Mucosa of descending colon (tissue), 3 donors: Measurements from ENCODE around the gene PTPRD. TPM values are rescaled to one million over a fixed set of nuclear protein-coding genes. Genes with fewer than 3 reads are reported as not detected.

Source experiments
- ATAC-seq: fragments of 200-7000 bp; cut with Tn5 transposase; one replicate; pipeline ENCODE4 v1.9.1; 2020; ENCODE audit warnings: mild to moderate bottlenecking, moderate library complexity
- DNase-seq, 3 donors: peaks; one replicate each; pipeline ENCODE4 v3.0.0-alpha.2; 2020
- H3K36me3 ChIP-seq: fragments of 200-600 bp; one replicate; pipeline ENCODE4 v1.8.0; 2021; ENCODE audit warnings: low read depth, mild to moderate bottlenecking
- H3K4me1 ChIP-seq: fragments of 200-600 bp; one replicate; pipeline ENCODE4 v1.8.0; 2021; ENCODE audit warnings: low read depth, mild to moderate bottlenecking
- H3K4me3 ChIP-seq: fragments of 200-600 bp; one replicate; pipeline ENCODE4 v1.8.0; 2021; ENCODE audit warnings: mild to moderate bottlenecking
- H3K9me3 ChIP-seq: fragments of 200-600 bp; one replicate; pipeline ENCODE4 v1.8.0; 2021; ENCODE audit warnings: mild to moderate bottlenecking
- intact Hi-C, 2 donors: fragments of 100-400 bp; cut with DNase I in 1 of 2; cut with micrococcal nuclease in 1 of 2; formaldehyde crosslinking; loops; one replicate each; pipeline versions ENCODE4 v1.11.0 to v1.11.1; 2022; cut with DNase I, micrococcal nuclease
- total RNA-seq, 3 donors: library from RNA; stranded (reverse); fragmentation: NEBNext Ultra II Directional in 2 of 3; extraction: Animal tissue kit (Norgen Biotek cat#: 25700) in 2 of 3; gene quantifications; one replicate each; pipeline versions ENCODE4 v1.2.1 to v1.2.4, GENCODE V29; 2021 to 2023
- TF ChIP-seq, protein P1 (sequence below): fragments of 200-600 bp; IDR thresholded peaks from one replicate; pipeline ENCODE4 v1.8.0; 2022; ENCODE audit warnings: antibody characterized with exemption, mild to moderate bottlenecking
- donor health status: DM: no; HTN: no; CAD: no; lungs with moderate emphysema.
- donor health status: DM: no; HTN: no; CAD: no.
- donor health status: DM: no; HTN: yes; CAD: no.

PTPRD gene
- total RNA-seq, 3 donors from 2014 or later = 52.7 to 128 (median 113) TPM

DNA sequence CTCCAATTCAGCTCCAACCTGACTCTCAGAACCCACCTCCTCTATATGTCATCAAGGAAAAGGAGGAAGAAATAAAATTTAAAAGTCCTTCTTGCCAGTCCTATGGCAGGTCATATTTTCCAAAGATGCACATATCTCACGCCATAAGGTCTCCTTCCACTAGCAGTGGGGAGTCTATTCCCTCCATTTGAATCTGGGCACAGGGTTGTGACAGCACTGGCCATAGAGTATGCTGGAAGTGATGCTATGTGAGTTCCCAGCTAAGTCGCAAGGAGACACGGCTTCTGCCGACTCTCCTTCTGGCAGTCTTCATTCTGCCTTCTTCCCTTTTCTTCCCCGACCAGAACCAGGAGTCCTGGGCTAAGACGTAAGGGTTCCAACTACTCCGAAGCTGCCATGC, 1929.3 kb downstream of the PTPRD start:
- Histone ChIP-seq H3K36me3 (no peaks in the 10 kb centered on the region), H3K4me1 (no peaks in the 10 kb centered on the region), H3K4me3 (no peak overlapping the region), H3K9me3 (no peaks in the 10 kb centered on the region)
- DNase-seq = no peak
- intact Hi-C loops = no loop called here
- TF ChIP-seq, protein P1, sequence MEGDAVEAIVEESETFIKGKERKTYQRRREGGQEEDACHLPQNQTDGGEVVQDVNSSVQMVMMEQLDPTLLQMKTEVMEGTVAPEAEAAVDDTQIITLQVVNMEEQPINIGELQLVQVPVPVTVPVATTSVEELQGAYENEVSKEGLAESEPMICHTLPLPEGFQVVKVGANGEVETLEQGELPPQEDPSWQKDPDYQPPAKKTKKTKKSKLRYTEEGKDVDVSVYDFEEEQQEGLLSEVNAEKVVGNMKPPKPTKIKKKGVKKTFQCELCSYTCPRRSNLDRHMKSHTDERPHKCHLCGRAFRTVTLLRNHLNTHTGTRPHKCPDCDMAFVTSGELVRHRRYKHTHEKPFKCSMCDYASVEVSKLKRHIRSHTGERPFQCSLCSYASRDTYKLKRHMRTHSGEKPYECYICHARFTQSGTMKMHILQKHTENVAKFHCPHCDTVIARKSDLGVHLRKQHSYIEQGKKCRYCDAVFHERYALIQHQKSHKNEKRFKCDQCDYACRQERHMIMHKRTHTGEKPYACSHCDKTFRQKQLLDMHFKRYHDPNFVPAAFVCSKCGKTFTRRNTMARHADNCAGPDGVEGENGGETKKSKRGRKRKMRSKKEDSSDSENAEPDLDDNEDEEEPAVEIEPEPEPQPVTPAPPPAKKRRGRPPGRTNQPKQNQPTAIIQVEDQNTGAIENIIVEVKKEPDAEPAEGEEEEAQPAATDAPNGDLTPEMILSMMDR = no peak
- no peak for ATAC-seq

DNA sequence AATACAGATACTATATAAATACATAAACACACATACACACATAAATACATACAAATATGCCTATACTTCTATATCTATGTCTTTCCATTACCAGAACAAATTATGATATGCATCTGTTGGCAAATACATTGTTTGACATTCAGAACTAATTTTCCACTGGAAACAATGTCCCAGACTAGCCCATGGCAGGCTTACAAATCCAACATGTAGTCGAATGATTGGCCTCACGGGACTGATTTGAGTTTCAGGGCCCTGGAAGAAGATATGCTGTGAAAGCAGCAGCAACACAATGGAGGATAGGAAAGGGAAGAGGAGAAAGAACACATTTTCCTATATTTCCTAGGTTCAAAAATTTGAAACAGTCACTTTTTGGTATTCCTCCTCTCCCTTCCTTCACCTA, 1932.1 kb downstream of the PTPRD start:
- H3K36me3 ChIP-seq = no peaks in the 10 kb centered on the region
- intact Hi-C loops = no loop called here

DNA sequence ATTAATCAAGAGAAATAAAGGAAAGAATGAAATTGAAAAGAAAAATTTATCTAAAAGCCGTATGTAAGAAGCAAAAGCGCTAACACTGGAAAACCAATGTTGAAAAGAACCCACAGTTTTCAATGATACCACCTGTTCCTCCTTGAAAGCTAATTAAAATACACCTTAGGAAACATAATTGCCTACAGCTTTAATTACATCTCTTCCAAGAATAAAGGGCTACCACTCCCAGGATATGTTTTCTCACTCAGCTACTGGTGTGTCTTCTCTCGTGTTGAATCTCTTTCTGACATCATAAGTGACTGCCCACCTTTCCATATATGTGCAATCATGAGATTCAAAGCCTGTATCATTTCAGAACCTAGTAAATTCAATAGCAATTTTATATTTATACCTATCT, 1932.6 kb downstream of the PTPRD start:
- ATAC-seq (no peak), DNase-seq (no peak)
- Histone ChIP-seq H3K9me3 (no peaks in the 10 kb centered on the region), H3K4me3 (no peak overlapping the region), H3K4me1 (no peaks in the 10 kb centered on the region), H3K36me3 (no peaks in the 10 kb centered on the region)
- intact Hi-C loops = no loop called here
- TF ChIP-seq, protein P1 = no peak

More for the DNA sequence above, 1932.1 kb downstream of the PTPRD start:
- TF ChIP-seq, protein P1 = no peak
- Histone ChIP-seq H3K4me1 (no peaks in the 10 kb centered on the region), H3K9me3 (no peaks in the 10 kb centered on the region), H3K4me3 (no peak overlapping the region)
- no peak for DNase-seq
- no peak for ATAC-seq

DNA sequence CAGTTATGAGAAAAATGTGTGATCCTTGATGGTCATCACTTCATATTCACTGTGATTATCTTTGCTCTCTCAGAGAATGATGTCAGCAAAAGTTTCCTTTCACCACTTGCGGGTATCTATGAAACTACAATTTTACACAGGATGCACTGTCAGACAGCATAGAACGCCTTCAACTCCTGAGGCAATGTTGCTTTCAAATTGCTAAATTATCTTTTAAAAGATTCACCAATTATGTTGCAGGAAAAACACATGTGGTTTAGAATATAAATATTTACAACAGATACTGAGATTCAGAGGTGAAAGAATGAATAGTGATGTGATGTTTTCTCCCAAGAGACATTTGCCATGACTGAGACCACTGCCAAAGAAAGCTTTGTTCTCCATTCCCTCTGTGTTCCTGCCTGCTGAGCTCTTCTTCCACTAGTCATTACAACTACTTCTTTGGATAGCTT, 1933.4 kb downstream of the PTPRD start:
- ATAC-seq = no peak
- TF ChIP-seq, protein P1 = no peak
- DNase-seq = no peak
- H3K36me3 ChIP-seq = no peaks in the 10 kb centered on the region
- no peaks in the 10 kb centered on the region for H3K9me3 ChIP-seq
- no peaks in the 10 kb centered on the region for H3K4me1 ChIP-seq
- intact Hi-C loops = no loop called here
- H3K4me3 ChIP-seq = no peak overlapping the region

DNA sequence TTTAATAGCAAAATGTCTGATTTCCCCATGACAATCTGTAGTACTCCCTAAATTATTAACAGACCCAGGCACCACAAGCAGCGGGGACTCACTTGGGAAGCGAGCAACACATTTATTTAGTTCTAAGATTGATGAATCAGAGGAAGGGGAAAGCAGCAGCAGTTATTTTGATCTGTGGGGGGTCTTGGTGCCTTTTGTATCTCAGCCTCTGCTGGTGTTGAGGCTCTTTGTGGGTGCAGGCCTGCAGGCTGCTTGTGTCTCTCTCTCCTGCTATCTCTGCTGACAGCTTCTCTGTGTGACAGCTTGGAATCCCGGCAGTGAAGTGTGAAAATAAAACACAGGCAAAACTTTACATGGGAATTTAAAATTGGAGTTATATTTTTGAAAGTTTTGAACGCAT, 1935.1 kb downstream of the PTPRD start:
- Histone ChIP-seq H3K4me3 (no peak overlapping the region), H3K9me3 (no peaks in the 10 kb centered on the region), H3K4me1 (no peaks in the 10 kb centered on the region), H3K36me3 (no peaks in the 10 kb centered on the region)
- no peak for DNase-seq
- intact Hi-C loops = no loop called here
- TF ChIP-seq, protein P1 = no peak
- no peak for ATAC-seq

DNA sequence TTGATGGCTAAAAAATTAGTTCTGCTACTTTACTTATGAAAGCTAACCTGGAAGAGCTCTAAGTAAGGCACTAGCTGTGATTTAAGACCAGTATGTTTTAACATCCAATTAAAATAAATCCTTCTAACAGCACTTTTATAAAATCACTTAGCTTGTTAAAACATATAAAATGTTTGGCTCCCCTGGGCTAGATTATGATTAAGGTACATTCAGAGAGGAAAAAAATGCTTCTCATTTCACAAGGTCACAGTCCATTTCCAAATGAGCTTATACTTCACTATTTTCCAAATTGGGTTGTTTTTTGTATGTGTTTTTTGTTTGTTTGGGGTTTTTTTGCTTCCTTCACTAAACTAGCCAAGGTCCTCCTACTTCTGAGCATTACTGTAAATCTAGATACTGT, 1938.3 kb downstream of the PTPRD start:
- intact Hi-C loops = no loop called here
- DNase-seq (no peak), ATAC-seq (no peak)
- Histone ChIP-seq H3K4me1 (no peaks in the 10 kb centered on the region), H3K4me3 (no peak overlapping the region), H3K36me3 (no peaks in the 10 kb centered on the region), H3K9me3 (no peaks in the 10 kb centered on the region)
- TF ChIP-seq, protein P1 = no peak
